Endothelial cell of umbilical vein (primary cell): ENCODE results near the gene ACP4. TPM values are rescaled to one million over a fixed set of nuclear protein-coding genes. Genes with fewer than 3 reads are reported as not detected.

ENCODE experiments used
- BruUV-seq: library from RNA; stranded (reverse); fragments of 400-500 nt; replicated peaks from 2 replicates; lab custom pipeline; 2021; lab: Mats Ljungman, UMichigan
- CTCF ChIA-PET: fragments of 300-600, 350-600 bp; sonication (Branson Sonifier 250); formaldehyde crosslinking; loops from one replicate; lab custom pipeline; 2021; ENCODE audit warnings: antibody characterized with exemption, inconsistent platforms; lab: Charles Lee
- POLR2A ChIA-PET: fragments of 300-600, 350-600 bp; sonication (Branson Sonifier 250); formaldehyde crosslinking; loops from one replicate; lab custom pipeline; 2021; ENCODE audit warnings: antibody characterized with exemption, inconsistent platforms; lab: Charles Lee
- DNase-seq: peaks from one replicate; pipeline ENCODE4 v3.0.0-alpha.2; 2011; ENCODE audit warnings: low read depth, low spot score
- FAIRE-seq: peaks from 2 replicates; lab custom pipeline; 2011; peaks lifted over from hg19 to GRCh38; lab: Jason Lieb, UNC
- H2AFZ ChIP-seq: 2 replicates; pipeline ENCODE4 v1.6.0; 2012; ENCODE audit warnings: low read depth, low read length, control low read depth, inconsistent platforms
- H3K27ac ChIP-seq: 2 replicates; pipeline ENCODE4 v1.5.1; 2011; ENCODE audit warnings: low read depth, mild to moderate bottlenecking, control low read depth, low read length, moderate library complexity; ENCODE audit not compliant: insufficient read depth
- H3K27me3 ChIP-seq, 2 experiments: 2 replicates each; pipeline versions ENCODE4 v1.6.0 to v1.6.1; 2011; ENCODE audit warnings: low read length in 2 of 2, mixed read lengths in 1 of 2; ENCODE audit not compliant: control insufficient read depth in 2 of 2, insufficient read depth in 2 of 2
- H3K36me3 ChIP-seq, 2 experiments: 2 replicates in 1 of 2; 3 replicates in 1 of 2; pipeline ENCODE4 v1.5.1; 2011; ENCODE audit warnings: low read length in 2 of 2, mild to moderate bottlenecking in 1 of 2, moderate library complexity in 1 of 2; ENCODE audit not compliant: control insufficient read depth in 2 of 2, insufficient read depth in 2 of 2; ENCODE audit errors: extremely low read depth in 1 of 2
- H3K4me1 ChIP-seq: 3 replicates; pipeline ENCODE4 v1.5.1; 2011; ENCODE audit warnings: mild to moderate bottlenecking, low read length; ENCODE audit not compliant: control insufficient read depth, insufficient read depth; ENCODE audit errors: extremely low read depth
- H3K4me2 ChIP-seq: 2 replicates; pipeline ENCODE4 v1.6.1; 2011; ENCODE audit warnings: low read length, control low read depth, mixed read lengths; ENCODE audit not compliant: insufficient read depth
- H3K4me3 ChIP-seq, 3 experiments: fragments of 200-600 bp in 1 of 3; sonication (generic), shearing (Covaris generic) in 1 of 3; replicated peaks in 1 of 3; 2 replicates each; pipeline ENCODE4 v1.5.1; 2011 to 2016; ENCODE audit warnings: control low read depth in 3 of 3, low read length in 3 of 3, mild to moderate bottlenecking in 2 of 3, inconsistent platforms in 1 of 3, low read depth in 1 of 3, moderate library complexity in 1 of 3; ENCODE audit not compliant: insufficient read depth in 1 of 3
- H3K79me2 ChIP-seq: 2 replicates; pipeline ENCODE4 v1.6.0; 2012; ENCODE audit warnings: low read length, inconsistent platforms; ENCODE audit not compliant: control insufficient read depth, insufficient read depth
- H3K9ac ChIP-seq: replicated peaks from 2 replicates; pipeline ENCODE3; 2011; ENCODE audit warnings: low read length, control low read depth; ENCODE audit not compliant: insufficient read depth; ENCODE audit errors: extremely low read depth
- H3K9me1 ChIP-seq: replicated peaks from 3 replicates; pipeline ENCODE4 v1.6.0; 2011; ENCODE audit warnings: mild to moderate bottlenecking, low read length; ENCODE audit not compliant: control insufficient read depth, insufficient read depth; ENCODE audit errors: extremely low read depth
- H3K9me3 ChIP-seq: replicated peaks from 2 replicates; pipeline ENCODE4 v1.5.1; 2012; ENCODE audit warnings: low read length, inconsistent platforms; ENCODE audit not compliant: control insufficient read depth, insufficient read depth
- H4K20me1 ChIP-seq: replicated peaks from 2 replicates; pipeline ENCODE3; 2011; ENCODE audit warnings: mild to moderate bottlenecking, low read length; ENCODE audit not compliant: control insufficient read depth, insufficient read depth; ENCODE audit errors: extremely low read depth
- EZH2 ChIP-seq: IDR thresholded peaks from 2 replicates; pipeline ENCODE4 v1.6.1; 2012; ENCODE audit warnings: borderline replicate concordance, low read depth, mild to moderate bottlenecking, moderate library complexity, low read length, inconsistent platforms; ENCODE audit not compliant: severe bottlenecking
- FOS ChIP-seq: IDR thresholded peaks from 2 replicates; pipeline ENCODE4 v1.6.1; 2011; ENCODE audit warnings: mild to moderate bottlenecking, low read length, moderate library complexity, borderline replicate concordance; ENCODE audit not compliant: insufficient read depth
- GATA2 ChIP-seq: IDR thresholded peaks from 2 replicates; pipeline ENCODE4 v1.7.0; 2011; ENCODE audit warnings: low read depth, mild to moderate bottlenecking, moderate library complexity, mixed read lengths, low read length; ENCODE audit not compliant: insufficient read length, insufficient read depth
- JUN ChIP-seq: IDR thresholded peaks from 2 replicates; pipeline ENCODE4 v1.6.1; 2011; ENCODE audit warnings: borderline replicate concordance, low read depth; ENCODE audit not compliant: insufficient read length, insufficient read depth
- MYC ChIP-seq: IDR thresholded peaks from one replicate; pipeline ENCODE4 v1.6.1; 2011; ENCODE audit warnings: mild to moderate bottlenecking, low read depth, low read length
- POLR2A ChIP-seq: IDR thresholded peaks from 2 replicates; pipeline ENCODE4 v1.6.1; 2012; ENCODE audit warnings: low read depth, mild to moderate bottlenecking, control low read depth, low read length
- POLR2AphosphoS5 ChIP-seq: IDR thresholded peaks from 2 replicates; pipeline ENCODE4 v1.6.1; 2012; ENCODE audit warnings: low read depth, mild to moderate bottlenecking, control low read depth, low read length, moderate library complexity; ENCODE audit not compliant: insufficient read depth
- dilution Hi-C: fragments of 300-500 bp; cut with MboI; formaldehyde crosslinking; loops from one replicate; pipeline ENCODE4 v1.15.0; 2019; ENCODE audit warnings: low sequenced_read_pairs; ENCODE audit not compliant: extremely low pct_ligation_motif_present
- intact Hi-C: fragments of 100-400 bp; cut with micrococcal nuclease; formaldehyde crosslinking; loops from one replicate; pipeline ENCODE4 v1.10.0; 2022
- polyA plus RNA-seq, 4 experiments: library from polyadenylated mRNA; depleted of rRNA in 3 of 4; stranded (reverse) in 3 of 4; unstranded in 1 of 4; fragments of >200 nt; gene quantifications; 2 replicates each; pipeline versions ENCODE4 v1.2.1 to v1.2.3, GENCODE V29; 2011 to 2012; ENCODE audit warnings: missing spikeins in 1 of 4
- total RNA-seq: library from RNA; stranded (reverse); gene quantifications from 2 replicates; pipeline ENCODE4 v1.2.3, GENCODE V29; 2021
- TF ChIP-seq, protein P1 (sequence below), 2 donors: IDR thresholded peaks; 1 replicate in 1 of 2; 2 replicates in 1 of 2; pipeline ENCODE4 v1.5.1; 2011; ENCODE audit warnings: low read length in 2 of 2, mild to moderate bottlenecking in 2 of 2, moderate library complexity in 2 of 2, control low read depth in 1 of 2, inconsistent platforms in 1 of 2, low read depth in 1 of 2; ENCODE audit not compliant: insufficient read depth in 1 of 2; ENCODE audit errors: extremely low read depth in 1 of 2
- TF ChIP-seq, protein P2 (sequence below): IDR thresholded peaks from 2 replicates; pipeline ENCODE4 v1.6.1; 2011; ENCODE audit not compliant: insufficient read depth, insufficient read length

ACP4 gene
- total and polyA plus RNA-seq, 2 donors (not counting 3 experiments of a cell fraction or from before 2014, with no cell fraction given): not detected

GRCh38 chr19:50821248-50821612 is 31.0 kb downstream of the ACP4 start:
- no peaks in the 10 kb centered on the region for H3K9me3 ChIP-seq
- intact Hi-C loops: no loop called here
- H3K27me3 ChIP-seq: peaks cover 21 to 23% of the 10 kb centered on the region in 2 experiments
- H3K9ac ChIP-seq: no peak overlapping the region
- no peak overlapping the region for H2AFZ ChIP-seq
- DNase-seq (no peak), FAIRE-seq (no peak)
- no peak overlapping the region for H3K27ac ChIP-seq
- H4K20me1 ChIP-seq: no peaks in the 10 kb centered on the region
- no peaks in the 10 kb centered on the region for H3K79me2 ChIP-seq
- H3K4me1 ChIP-seq: no peaks in the 10 kb centered on the region
- dilution Hi-C loops: no loop called here
- H3K4me3 ChIP-seq: no peak overlapping the region
- H3K9me1 ChIP-seq: no peaks in the 10 kb centered on the region
- TF ChIP-seq GATA2: no peak
- no peak for TF ChIP-seq POLR2AphosphoS5
- TF ChIP-seq, protein P1, sequence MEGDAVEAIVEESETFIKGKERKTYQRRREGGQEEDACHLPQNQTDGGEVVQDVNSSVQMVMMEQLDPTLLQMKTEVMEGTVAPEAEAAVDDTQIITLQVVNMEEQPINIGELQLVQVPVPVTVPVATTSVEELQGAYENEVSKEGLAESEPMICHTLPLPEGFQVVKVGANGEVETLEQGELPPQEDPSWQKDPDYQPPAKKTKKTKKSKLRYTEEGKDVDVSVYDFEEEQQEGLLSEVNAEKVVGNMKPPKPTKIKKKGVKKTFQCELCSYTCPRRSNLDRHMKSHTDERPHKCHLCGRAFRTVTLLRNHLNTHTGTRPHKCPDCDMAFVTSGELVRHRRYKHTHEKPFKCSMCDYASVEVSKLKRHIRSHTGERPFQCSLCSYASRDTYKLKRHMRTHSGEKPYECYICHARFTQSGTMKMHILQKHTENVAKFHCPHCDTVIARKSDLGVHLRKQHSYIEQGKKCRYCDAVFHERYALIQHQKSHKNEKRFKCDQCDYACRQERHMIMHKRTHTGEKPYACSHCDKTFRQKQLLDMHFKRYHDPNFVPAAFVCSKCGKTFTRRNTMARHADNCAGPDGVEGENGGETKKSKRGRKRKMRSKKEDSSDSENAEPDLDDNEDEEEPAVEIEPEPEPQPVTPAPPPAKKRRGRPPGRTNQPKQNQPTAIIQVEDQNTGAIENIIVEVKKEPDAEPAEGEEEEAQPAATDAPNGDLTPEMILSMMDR (IDR thresholded peaks at IDR 0.05; ENCODE audit: extremely low read depth in 1 of 2, insufficient read depth in 1 of 2, low read depth in 1 of 2, low read length in 2 of 2): no peak
- no peak for TF ChIP-seq POLR2A
- no peak for TF ChIP-seq FOS
- TF ChIP-seq MYC: no peak
- TF ChIP-seq, protein P2, sequence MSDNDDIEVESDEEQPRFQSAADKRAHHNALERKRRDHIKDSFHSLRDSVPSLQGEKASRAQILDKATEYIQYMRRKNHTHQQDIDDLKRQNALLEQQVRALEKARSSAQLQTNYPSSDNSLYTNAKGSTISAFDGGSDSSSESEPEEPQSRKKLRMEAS: no peak
- TF ChIP-seq EZH2: no peak
- TF ChIP-seq JUN: no peak
- no peak overlapping the region for H3K4me2 ChIP-seq
- H3K36me3 ChIP-seq: no peaks in the 10 kb centered on the region
- BruUV-seq: no TSS peak
- ChIA-PET CTCF (no interaction called here), POLR2A (no interaction called here)
